H1 (cell line): Measurements from ENCODE around the gene RUNX1. TPM values are rescaled to one million over a fixed set of nuclear protein-coding genes. Genes with fewer than 3 reads are reported as not detected.

Experiments
- CTCF ChIA-PET: fragments of 300-600 bp; sonication (Branson Sonifier 250); formaldehyde crosslinking; loops from one replicate; lab custom pipeline; 2021; ENCODE audit not compliant: partially characterized antibody; lab: Charles Lee
- POLR2A ChIA-PET: fragments of 300-600 bp; sonication (Branson Sonifier 250); formaldehyde crosslinking; loops from one replicate; lab custom pipeline; 2021; ENCODE audit warnings: inconsistent platforms; ENCODE audit not compliant: partially characterized antibody; lab: Charles Lee
- DNase-seq, 2 experiments: peaks; one replicate each; pipeline versions ENCODE4 v3.0.0 to v3.0.0-alpha.2; 2010 to 2022; ENCODE audit warnings: low spot score in 2 of 2, low read depth in 1 of 2, mixed read lengths in 1 of 2
- FAIRE-seq: peaks from 2 replicates; lab custom pipeline; 2011; peaks lifted over from hg19 to GRCh38; lab: Jason Lieb, UNC
- H2AFZ ChIP-seq: 2 replicates; pipeline ENCODE4 v1.8.1; 2012; ENCODE audit warnings: low read length, inconsistent platforms
- H2AK5ac ChIP-seq: 2 replicates; pipeline ENCODE4 v1.6.1; 2013; ENCODE audit warnings: low read depth, low read length
- H2BK120ac ChIP-seq: replicated peaks from 2 replicates; pipeline ENCODE3; 2013; ENCODE audit warnings: low read depth, low read length, inconsistent platforms
- H2BK12ac ChIP-seq: 2 replicates; pipeline ENCODE4 v1.6.1; 2013; ENCODE audit warnings: low read depth, low read length
- H2BK15ac ChIP-seq: 2 replicates; pipeline ENCODE4 v1.6.1; 2013; ENCODE audit warnings: low read length
- H2BK20ac ChIP-seq: 2 replicates; pipeline ENCODE4 v1.6.1; 2013; ENCODE audit warnings: low read length
- H2BK5ac ChIP-seq: 2 replicates; pipeline ENCODE4 v1.6.1; 2013; ENCODE audit warnings: low read depth, low read length
- H3K14ac ChIP-seq: 2 replicates; pipeline ENCODE4 v1.6.1; 2013; ENCODE audit warnings: inconsistent platforms; ENCODE audit not compliant: insufficient read length
- H3K18ac ChIP-seq: 2 replicates; pipeline ENCODE4 v1.6.1; 2013; ENCODE audit warnings: low read length; ENCODE audit errors: extremely low read depth
- H3K23ac ChIP-seq: 2 replicates; pipeline ENCODE4 v1.6.1; 2013; ENCODE audit warnings: inconsistent platforms; ENCODE audit not compliant: insufficient read length
- H3K23me2 ChIP-seq: 2 replicates; pipeline ENCODE4 v1.6.1; 2013; ENCODE audit warnings: low read depth, low read length
- H3K27ac ChIP-seq: 2 replicates; pipeline ENCODE4 v1.6.1; 2011; ENCODE audit warnings: low read depth, low read length, inconsistent platforms
- H3K27me3 ChIP-seq, 4 experiments: replicated peaks in 1 of 4; 1 replicate in 1 of 4; 2 replicates in 3 of 4; pipeline versions ENCODE4 v1.6.1 to v1.8.1; 2011 to 2013; ENCODE audit warnings: low read length in 3 of 4, mild to moderate bottlenecking in 3 of 4, inconsistent platforms in 2 of 4, mixed read lengths in 2 of 4, moderate library complexity in 1 of 4; ENCODE audit not compliant: control insufficient read depth in 3 of 4, insufficient read depth in 3 of 4; ENCODE audit errors: extremely low read depth in 1 of 4
- H3K36me3 ChIP-seq, 4 experiments: 2 replicates each; pipeline versions ENCODE4 v1.6.1 to v1.8.1; 2011 to 2013; ENCODE audit warnings: mild to moderate bottlenecking in 4 of 4, low read length in 3 of 4, moderate library complexity in 2 of 4, control low read depth in 1 of 4, inconsistent platforms in 1 of 4; ENCODE audit not compliant: insufficient read depth in 4 of 4, control insufficient read depth in 2 of 4
- H3K4ac ChIP-seq: replicated peaks from 2 replicates; pipeline ENCODE3; 2013; ENCODE audit warnings: low read length, low read depth, mixed read lengths, inconsistent platforms; ENCODE audit not compliant: insufficient read length
- H3K4me1 ChIP-seq, 4 experiments: replicated peaks in 1 of 4; 1 replicate in 1 of 4; 2 replicates in 3 of 4; pipeline versions ENCODE4 v1.6.1 to v1.8.1; 2011 to 2013; ENCODE audit warnings: low read length in 3 of 4, inconsistent platforms in 2 of 4, mixed read lengths in 1 of 4; ENCODE audit not compliant: insufficient read depth in 4 of 4, control insufficient read depth in 3 of 4
- H3K4me2 ChIP-seq, 2 experiments: 2 replicates each; pipeline versions ENCODE4 v1.6.1 to v1.8.1; 2011 to 2013; ENCODE audit warnings: low read depth in 2 of 2, low read length in 2 of 2, control low read depth in 1 of 2, inconsistent platforms in 1 of 2, mild to moderate bottlenecking in 1 of 2; ENCODE audit not compliant: insufficient read depth in 1 of 2
- H3K4me3 ChIP-seq, 4 experiments: fragments of 200-600, 300-600 bp in 1 of 4; sonication (generic), shearing (Covaris generic), sonication (Bioruptor Twin) in 1 of 4; 2 replicates each; pipeline versions ENCODE4 v1.5.1 to v1.8.1; 2011 to 2016; ENCODE audit warnings: low read length in 4 of 4, low read depth in 3 of 4, control low read depth in 2 of 4, inconsistent platforms in 2 of 4, mild to moderate bottlenecking in 2 of 4, mixed read lengths in 1 of 4, moderate library complexity in 1 of 4; ENCODE audit not compliant: insufficient read depth in 2 of 4; ENCODE audit errors: extremely low read depth in 1 of 4
- H3K56ac ChIP-seq: replicated peaks from 2 replicates; pipeline ENCODE3; 2013; ENCODE audit warnings: low read depth, mild to moderate bottlenecking, mixed read lengths, low read length, inconsistent platforms; ENCODE audit not compliant: insufficient read length
- H3K79me1 ChIP-seq: 2 replicates; pipeline ENCODE4 v1.6.1; 2013; ENCODE audit warnings: low read depth, low read length, control low read depth
- H3K79me2 ChIP-seq, 2 experiments: 2 replicates each; pipeline versions ENCODE4 v1.6.1 to v1.8.1; 2012 to 2013; ENCODE audit warnings: low read length in 2 of 2, mild to moderate bottlenecking in 2 of 2, inconsistent platforms in 1 of 2; ENCODE audit not compliant: insufficient read depth in 2 of 2, control insufficient read depth in 1 of 2
- H3K9ac ChIP-seq, 4 experiments: replicated peaks in 1 of 4; 1 replicate in 1 of 4; 2 replicates in 3 of 4; pipeline versions ENCODE4 v1.6.1 to v1.8.1; 2011 to 2013; ENCODE audit warnings: low read depth in 3 of 4, low read length in 3 of 4, control low read depth in 2 of 4, mild to moderate bottlenecking in 2 of 4, moderate library complexity in 2 of 4, inconsistent platforms in 1 of 4; ENCODE audit errors: extremely low read depth in 1 of 4
- H3K9me3 ChIP-seq, 2 experiments: 2 replicates each; pipeline versions ENCODE4 v1.6.1 to v1.8.1; 2012 to 2013; ENCODE audit warnings: mild to moderate bottlenecking in 2 of 2, moderate library complexity in 2 of 2, control low read depth in 1 of 2, inconsistent platforms in 1 of 2, low read depth in 1 of 2, low read length in 1 of 2, mixed read lengths in 1 of 2; ENCODE audit not compliant: insufficient read depth in 2 of 2
- H4K20me1 ChIP-seq, 2 experiments: replicated peaks in 1 of 2; 2 replicates each; pipeline versions ENCODE3 to v1.8.1; 2011 to 2013; ENCODE audit warnings: inconsistent platforms in 2 of 2, low read length in 2 of 2, mild to moderate bottlenecking in 1 of 2; ENCODE audit not compliant: insufficient read depth in 2 of 2, control insufficient read depth in 1 of 2
- H4K5ac ChIP-seq: 2 replicates; pipeline ENCODE4 v1.6.1; 2013; ENCODE audit warnings: low read length, low read depth, mixed read lengths, inconsistent platforms; ENCODE audit not compliant: insufficient read length
- H4K8ac ChIP-seq: 2 replicates; pipeline ENCODE4 v1.8.0; 2013; ENCODE audit warnings: mild to moderate bottlenecking, moderate library complexity, low read length, inconsistent platforms; ENCODE audit not compliant: insufficient read depth; ENCODE audit errors: extremely low read depth
- H4K91ac ChIP-seq: replicated peaks from 2 replicates; pipeline ENCODE3; 2013; ENCODE audit warnings: low read length, mixed read lengths, inconsistent platforms; ENCODE audit not compliant: insufficient read length
- BRCA1 ChIP-seq: IDR thresholded peaks from 2 replicates; pipeline ENCODE4 v1.6.1; 2012; ENCODE audit warnings: low read depth, low read length, improper control_type of control experiment
- POU5F1 ChIP-seq: IDR thresholded peaks from 2 replicates; pipeline ENCODE4 v1.6.1; 2011; ENCODE audit warnings: low read depth, mild to moderate bottlenecking, low read length, moderate library complexity
- SP4 ChIP-seq: IDR thresholded peaks from 2 replicates; pipeline ENCODE4 v1.6.1; 2012; ENCODE audit warnings: low read length, inconsistent platforms
- WGBS, 2 experiments: shearing (Covaris generic) in 1 of 2; methylation state at CpG; one replicate each; pipeline versions ENCODE4 v1.1.6 to v1.1.7; 2013 to 2015; ENCODE audit warnings: low lambda C conversion rate in 2 of 2, mixed read lengths in 2 of 2, inconsistent platforms in 1 of 2, low coverage in 1 of 2, missing lambda C conversion rate in 1 of 2; ENCODE audit not compliant: insufficient replicate concordance in 2 of 2, insufficient coverage in 1 of 2, insufficient read length in 1 of 2; ENCODE audit errors: extremely low coverage in 1 of 2, missing lambda C conversion rate in 1 of 2; 5-methylcytosine and 5-hydroxymethylcytosine counted together
- polyA plus RNA-seq, 7 experiments: library from polyadenylated mRNA; depleted of rRNA in 3 of 7; stranded (reverse) in 5 of 7; unstranded in 2 of 7; fragments of >200 nt in 5 of 7; fragments of 200-250 nt in 2 of 7; gene quantifications; 1 replicate in 5 of 7; 2 replicates in 1 of 7; 4 replicates in 1 of 7; pipeline versions ENCODE4 v1.2.1 to v1.2.3, GENCODE V29; 2011 to 2013; ENCODE audit warnings: missing spikeins in 2 of 7, mixed read lengths in 2 of 7
- total RNA-seq: library from RNA; stranded (reverse); fragmentation: NEBNext Ultra II Directional; extraction: Animal tissue kit (Norgen Biotek cat#: 25700); gene quantifications from 2 replicates; pipeline ENCODE4 v1.2.1, GENCODE V29; 2021

The RUNX1 gene
- total and polyA plus RNA-seq, 2 of the 8 experiments (the other 6 are each of a cell fraction or from before 2014, with no cell fraction given): 0.20 to 0.60 TPM

DNA sequence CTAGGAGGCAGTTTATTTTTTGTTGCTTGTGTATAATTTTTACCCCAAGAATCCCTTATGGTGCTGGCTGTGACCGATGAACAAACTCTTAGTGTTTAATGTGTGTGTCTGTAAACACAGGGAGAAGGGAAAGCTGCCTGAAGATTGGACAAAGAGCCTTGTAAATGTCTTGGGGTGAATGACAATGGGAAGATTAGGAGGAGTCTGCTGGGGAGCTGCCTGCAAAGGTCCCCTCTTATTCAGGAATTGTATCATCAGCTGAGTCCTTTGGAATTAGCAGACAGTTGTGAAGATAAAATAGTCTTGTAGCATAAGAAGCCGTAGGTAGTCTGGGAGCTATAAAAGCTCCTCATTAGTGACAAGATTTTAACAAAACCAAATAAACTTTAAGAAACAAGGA lies 88.4 kb downstream of the RUNX1 start:
- POLR2A ChIA-PET: interaction anchor here (0.6 kb wide), 1 partner anchor 295 kb away, joined by 3 read pairs; no protein-coding TSS in a partner anchor
- no peak for FAIRE-seq
- no peak overlapping the region for H2AFZ ChIP-seq
- H3K27ac ChIP-seq: no peak overlapping the region
- H3K4me2 ChIP-seq: no peak overlapping the region
- H3K27me3 ChIP-seq: peaks cover 0 to 3% (median under 1%) of the 10 kb centered on the region in 4 experiments; a peak in 1 of 7 replicates
- peaks cover 0 to 4% of the 10 kb centered on the region in 2 experiments for H4K20me1 ChIP-seq
- no peaks in the 10 kb centered on the region for H3K23me2 ChIP-seq
- no peak overlapping the region for H3K23ac ChIP-seq
- no peak overlapping the region for H2BK20ac ChIP-seq
- no peak overlapping the region for H4K5ac ChIP-seq
- TF ChIP-seq SP4 (no peak), BRCA1 (no peak), POU5F1 (no peak)
- TF ChIP-seq, all 59 proteins: peak for 0
- no peak overlapping the region for H3K9ac ChIP-seq
- no peak overlapping the region for H4K91ac ChIP-seq
- CTCF ChIA-PET: interaction anchor here (0.6 to 1.1 kb wide), 3 partner anchors 71 to 1144 kb away, joined by 3 to 4 read pairs (median 3); no protein-coding TSS in a partner anchor
- no peak overlapping the region for H2BK5ac ChIP-seq
- H3K36me3 ChIP-seq: no peaks in the 10 kb centered on the region
- no peak overlapping the region for H2BK120ac ChIP-seq
- no peak overlapping the region for H3K56ac ChIP-seq
- H3K79me1 ChIP-seq: no peaks in the 10 kb centered on the region
- H3K4ac ChIP-seq: no peak overlapping the region
- no peaks in the 10 kb centered on the region for H3K79me2 ChIP-seq
- H2BK12ac ChIP-seq: no peak overlapping the region
- no peak overlapping the region for H2BK15ac ChIP-seq
- no peak overlapping the region for H4K8ac ChIP-seq
- 78% methylated on average over 2 of the region's 2 CpGs; no CpG with 5 or more reads in 1 of the 2 experiments for WGBS, 2 experiments
- H3K18ac ChIP-seq: no peak overlapping the region
- DNase-seq: no peak
- no peaks in the 10 kb centered on the region for H3K9me3 ChIP-seq
- no peaks in the 10 kb centered on the region; a peak in 3 of 7 replicates for H3K4me1 ChIP-seq
- H2AK5ac ChIP-seq: no peak overlapping the region
- H3K4me3 ChIP-seq: no peak overlapping the region
- H3K14ac ChIP-seq: no peak overlapping the region
